Psoas muscle (tissue), 8 donors: ENCODE results near the gene EXOC3L2. TPM values are rescaled to one million over a fixed set of nuclear protein-coding genes. Genes with fewer than 3 reads are reported as not detected.

ENCODE experiments used
- ATAC-seq, 4 donors: fragments of 200-7000 bp; cut with Tn5 transposase; one replicate each; pipeline ENCODE4 v1.9.1; 2020; ENCODE audit warnings: moderate library complexity in 3 of 4, mild to moderate bottlenecking in 2 of 4
- DNase-seq, 2 donors: peaks; one replicate each; pipeline ENCODE4 v3.0.0-alpha.2; 2020
- H3K27ac ChIP-seq: fragments of 200-600 bp; one replicate; pipeline ENCODE4 v1.8.0; 2022
- H3K27me3 ChIP-seq, 3 donors: fragments of 200-600 bp in 1 of 3; one replicate each; pipeline versions ENCODE4 v1.6.1 to v1.8.0; 2013 to 2022; ENCODE audit warnings: low read length in 2 of 3, mild to moderate bottlenecking in 2 of 3, moderate library complexity in 1 of 3; ENCODE audit not compliant: insufficient read depth in 3 of 3
- H3K36me3 ChIP-seq, 2 donors: fragments of 200-600 bp in 1 of 2; one replicate each; pipeline versions ENCODE4 v1.6.1 to v1.8.0; 2013 to 2022; ENCODE audit warnings: low read depth in 1 of 2, mild to moderate bottlenecking in 1 of 2, moderate library complexity in 1 of 2; ENCODE audit not compliant: insufficient read depth in 1 of 2
- H3K4me1 ChIP-seq: fragments of 200-600 bp; one replicate; pipeline ENCODE4 v1.8.0; 2022
- H3K4me3 ChIP-seq: fragments of 200-600 bp; one replicate; pipeline ENCODE4 v1.8.0; 2022; ENCODE audit warnings: mild to moderate bottlenecking
- H3K9me3 ChIP-seq: fragments of 200-600 bp; one replicate; pipeline ENCODE4 v1.8.0; 2022
- WGBS, 3 donors: extraction: QIAGEN DNeasy Blood & Tissue Kit; methylation state at CpG; one replicate each; pipeline versions ENCODE4 v1.1.6 to v1.1.7; 2013; 5-methylcytosine and 5-hydroxymethylcytosine counted together
- intact Hi-C, 2 donors: fragments of 100-400 bp; cut with DNase I; formaldehyde crosslinking; loops; one replicate each; pipeline versions ENCODE4 v1.11.0 to v1.14.2; 2022
- polyA plus RNA-seq, 3 donors: library from polyadenylated mRNA; stranded (reverse); fragments of 200-250 nt; gene quantifications; one replicate each; pipeline ENCODE4 v1.2.3, GENCODE V29; 2013
- total RNA-seq, 4 donors: library from RNA; stranded (reverse); fragmentation: NEBNext Ultra II Directional in 2 of 4; extraction: Animal tissue kit (Norgen Biotek cat#: 25700) in 2 of 4; gene quantifications; one replicate each; pipeline versions ENCODE4 v1.2.1 to v1.2.4, GENCODE V29; 2021 to 2023
- TF ChIP-seq, protein P1 (sequence below): fragments of 200-600 bp; IDR thresholded peaks from one replicate; pipeline ENCODE4 v1.8.0; 2022; ENCODE audit warnings: antibody characterized with exemption
- donor health status: healthy with polysubstance abuse.
- donor health status: DM: no; HTN: no; CAD: no; lungs with moderate emphysema.
- donor health status: Bipolar disorder and iron deficiency.
- donor health status: healthy.
- donor health status: DM: yes; HTN: yes; CAD: no.
- donor health status: DM: no; HTN: no; CAD: no.
- donor health status: DM: no; HTN: no; CAD: no.
- donor health status: DM: yes; HTN: yes; CAD: no.

EXOC3L2 gene
- total and polyA plus RNA-seq, 7 donors = 0.17 to 1.3 (median 0.62) TPM

DNA sequence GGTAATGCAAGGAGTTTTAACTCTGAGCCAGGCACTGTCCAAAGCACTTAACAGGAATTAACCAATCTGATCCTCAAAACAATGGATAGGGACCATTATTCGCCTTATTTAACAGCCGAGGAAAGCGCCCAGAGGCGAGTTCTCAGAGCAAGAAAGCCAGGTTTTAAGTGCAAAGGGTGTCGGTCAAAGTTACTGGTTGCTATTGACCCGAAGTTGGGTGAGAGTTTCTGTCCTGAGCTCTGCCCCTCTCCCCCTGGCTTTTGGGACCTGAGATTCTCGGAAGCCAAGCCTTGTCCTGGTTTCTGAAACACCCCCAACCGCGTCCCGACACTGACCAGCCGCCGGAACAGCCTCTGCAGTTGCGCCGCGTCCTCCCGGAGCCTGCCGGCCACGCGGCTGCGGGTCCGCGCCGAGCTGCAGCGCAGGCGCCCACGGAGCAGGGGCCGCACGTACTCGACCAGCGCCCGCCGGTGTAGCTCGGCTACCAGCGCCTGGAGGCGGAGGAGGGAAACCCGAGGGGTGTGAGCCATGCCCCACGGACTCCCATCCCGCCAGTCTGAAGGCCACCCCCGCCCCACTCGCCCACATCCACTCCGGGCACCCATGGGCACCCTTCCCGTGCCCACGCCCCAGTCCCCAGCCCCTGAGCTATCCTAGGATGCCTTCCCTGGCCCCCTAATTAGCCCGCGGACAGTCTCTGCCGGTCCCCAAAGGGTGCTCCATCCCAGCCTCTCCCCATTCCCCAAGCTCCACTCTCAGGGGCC is 27.8 kb downstream of the EXOC3L2 start:
- Histone ChIP-seq H3K9me3 (no peaks in the 10 kb centered on the region), H3K27ac (no peak overlapping the region), H3K27me3 (peaks cover 0 to 39% (median 12%) of the 10 kb centered on the region in 3 donors), H3K4me1 (no peaks in the 10 kb centered on the region), H3K36me3 (no peaks in the 10 kb centered on the region), H3K4me3 (no peak overlapping the region)
- DNase-seq = no peak
- ATAC-seq = peak in 2 of 4 donors; percentile 21 to 36
- TF ChIP-seq, protein P1, sequence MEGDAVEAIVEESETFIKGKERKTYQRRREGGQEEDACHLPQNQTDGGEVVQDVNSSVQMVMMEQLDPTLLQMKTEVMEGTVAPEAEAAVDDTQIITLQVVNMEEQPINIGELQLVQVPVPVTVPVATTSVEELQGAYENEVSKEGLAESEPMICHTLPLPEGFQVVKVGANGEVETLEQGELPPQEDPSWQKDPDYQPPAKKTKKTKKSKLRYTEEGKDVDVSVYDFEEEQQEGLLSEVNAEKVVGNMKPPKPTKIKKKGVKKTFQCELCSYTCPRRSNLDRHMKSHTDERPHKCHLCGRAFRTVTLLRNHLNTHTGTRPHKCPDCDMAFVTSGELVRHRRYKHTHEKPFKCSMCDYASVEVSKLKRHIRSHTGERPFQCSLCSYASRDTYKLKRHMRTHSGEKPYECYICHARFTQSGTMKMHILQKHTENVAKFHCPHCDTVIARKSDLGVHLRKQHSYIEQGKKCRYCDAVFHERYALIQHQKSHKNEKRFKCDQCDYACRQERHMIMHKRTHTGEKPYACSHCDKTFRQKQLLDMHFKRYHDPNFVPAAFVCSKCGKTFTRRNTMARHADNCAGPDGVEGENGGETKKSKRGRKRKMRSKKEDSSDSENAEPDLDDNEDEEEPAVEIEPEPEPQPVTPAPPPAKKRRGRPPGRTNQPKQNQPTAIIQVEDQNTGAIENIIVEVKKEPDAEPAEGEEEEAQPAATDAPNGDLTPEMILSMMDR = no peak
- intact Hi-C loops = no loop called here
- WGBS, 3 donors = 22 to 33% (median 22%) methylated on average over 43 to 46 of the region's 46 CpGs

DNA sequence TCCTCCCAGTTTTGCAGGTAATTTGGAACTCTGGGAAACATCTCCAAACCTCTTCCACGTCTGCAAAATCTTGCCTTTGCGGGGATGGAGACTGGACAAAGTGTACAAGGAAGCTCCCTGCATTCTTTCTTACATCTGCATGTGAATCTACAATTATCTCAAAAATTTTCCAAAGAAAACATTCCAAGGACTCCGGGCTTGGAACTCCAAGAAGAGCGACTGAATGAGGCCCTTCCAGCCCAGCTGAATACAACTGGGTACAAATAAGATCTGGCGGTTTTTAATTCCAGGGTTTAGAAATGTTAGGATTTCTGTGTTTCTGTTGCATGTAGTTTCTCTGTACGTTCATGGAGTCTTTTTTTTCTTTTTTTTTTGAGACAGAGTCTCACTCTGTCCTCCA is 28.5 kb downstream of the EXOC3L2 start:
- Histone ChIP-seq H3K9me3 (no peaks in the 10 kb centered on the region), H3K4me1 (no peaks in the 10 kb centered on the region), H3K36me3 (no peaks in the 10 kb centered on the region), H3K27me3 (peaks cover 0 to 43% (median 13%) of the 10 kb centered on the region in 3 donors), H3K27ac (no peak overlapping the region), H3K4me3 (no peak overlapping the region)
- intact Hi-C loops = no loop called here
- TF ChIP-seq, protein P1 = no peak
- DNase-seq (no peak), ATAC-seq (no peak)
- 56 to 69% (median 67%) methylated on average over 6 of the region's 6 CpGs for WGBS, 3 donors

DNA sequence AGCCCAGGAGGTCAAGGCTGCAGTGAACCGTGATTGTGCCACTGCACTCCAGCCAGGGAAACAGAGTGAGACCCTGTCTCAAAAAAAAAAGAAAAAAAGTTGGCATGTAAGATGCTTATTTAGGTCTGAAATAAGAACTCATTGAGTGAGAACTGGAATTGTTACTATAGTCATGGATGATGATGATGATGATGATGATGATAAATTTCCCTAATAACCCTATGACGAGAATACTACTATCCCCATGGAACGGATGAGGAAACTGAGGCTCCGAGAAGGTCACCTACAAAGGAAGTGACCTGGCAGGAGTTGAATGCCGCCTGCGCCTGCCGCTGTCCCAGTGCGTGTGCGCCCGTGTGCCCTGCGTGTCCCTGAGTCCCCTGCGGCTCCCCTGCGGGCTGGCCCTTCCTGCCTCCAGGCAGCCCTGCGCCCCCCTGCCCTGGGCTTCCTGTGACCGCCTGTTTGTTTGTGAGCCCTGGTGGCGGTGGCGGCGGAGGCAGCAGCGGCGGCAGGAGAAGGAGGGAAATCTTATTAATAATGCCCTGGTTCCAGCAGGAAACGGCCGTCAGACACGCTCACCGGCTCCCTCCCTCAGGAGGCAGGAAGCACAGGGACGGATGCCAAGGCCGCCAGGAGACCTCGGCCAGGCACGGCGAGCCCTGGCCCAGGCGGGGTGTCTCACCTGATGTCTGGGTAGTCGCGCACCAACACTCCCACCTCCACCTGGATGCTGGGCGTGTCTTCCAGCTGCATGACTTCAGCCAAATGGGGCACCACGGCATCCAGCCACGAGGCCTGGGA is 29.6 kb downstream of the EXOC3L2 start:
- DNase-seq = no peak
- no peaks in the 10 kb centered on the region for H3K36me3 ChIP-seq
- H3K4me3 ChIP-seq = peak overlapping the region; percentile 2
- H3K27ac ChIP-seq = no peak overlapping the region
- no peaks in the 10 kb centered on the region for H3K4me1 ChIP-seq
- TF ChIP-seq, protein P1 = no peak
- ATAC-seq = peak in 1 of 4 donors; percentile 29
- peaks cover 0 to 43% (median 14%) of the 10 kb centered on the region in 3 donors for H3K27me3 ChIP-seq
- WGBS, 3 donors = 14 to 17% (median 15%) methylated on average over 30 to 35 of the region's 35 CpGs
- H3K9me3 ChIP-seq = no peaks in the 10 kb centered on the region
- intact Hi-C loops = no loop called here

DNA sequence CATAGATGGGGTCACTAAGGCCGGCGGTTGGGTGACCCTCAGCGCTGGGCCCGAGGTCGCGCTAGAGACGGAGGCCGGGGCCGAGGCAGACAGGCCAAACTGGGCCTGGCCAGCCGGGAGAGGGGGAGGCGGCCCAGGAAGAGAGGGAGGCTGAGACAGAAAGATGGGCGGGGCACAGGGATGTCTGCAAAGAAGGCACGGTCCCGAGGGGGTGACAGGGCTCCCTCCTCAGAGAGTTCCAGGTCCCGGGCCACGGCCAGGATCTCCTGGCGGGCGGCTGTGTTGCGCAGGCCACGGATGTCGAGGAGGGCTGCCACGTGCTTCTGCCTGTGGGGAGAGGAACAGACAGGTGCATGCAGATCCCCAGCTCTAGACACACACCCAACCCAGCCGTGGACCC is 32.2 kb downstream of the EXOC3L2 start:
- peaks cover 0 to 30% (median 14%) of the 10 kb centered on the region in 3 donors for H3K27me3 ChIP-seq
- ATAC-seq (no peak), DNase-seq (no peak)
- H3K27ac ChIP-seq = no peak overlapping the region
- TF ChIP-seq, protein P1 = no peak
- H3K4me1 ChIP-seq = no peaks in the 10 kb centered on the region
- 71 to 76% (median 75%) methylated on average over 23 of the region's 23 CpGs for WGBS, 3 donors
- H3K9me3 ChIP-seq = no peaks in the 10 kb centered on the region
- no peaks in the 10 kb centered on the region for H3K36me3 ChIP-seq
- no peak overlapping the region for H3K4me3 ChIP-seq
- intact Hi-C loops = no loop called here
